T-helper 1 cell treated with Interleukin-12 subunit alpha and Interleukin-12 subunit beta and Interleukin-4 antibody, amounts not matched to agents 30 μg/mL and 1 μg/mL, for 36 hours (primary cell): ENCODE results near the gene PRKCE.

Experiments used
- H3K27ac Mint-ChIP-seq: one replicate; pipeline ENCODE4 v1.8.0; 2021; ENCODE audit warnings: mild to moderate bottlenecking, mixed read lengths
- H3K27me3 Mint-ChIP-seq: one replicate; pipeline ENCODE4 v1.8.0; 2021; ENCODE audit warnings: low read depth, mixed read lengths
- H3K36me3 Mint-ChIP-seq: one replicate; pipeline ENCODE4 v1.8.0; 2021; ENCODE audit warnings: low read depth, mixed read lengths
- H3K4me1 Mint-ChIP-seq: one replicate; pipeline ENCODE4 v1.8.0; 2021; ENCODE audit warnings: low read depth, mixed read lengths
- H3K4me3 Mint-ChIP-seq: one replicate; pipeline ENCODE4 v1.8.0; 2021; ENCODE audit warnings: mild to moderate bottlenecking, moderate library complexity, mixed read lengths
- H3K9me3 Mint-ChIP-seq: one replicate; pipeline ENCODE4 v1.8.0; 2021; ENCODE audit warnings: mixed read lengths

The PRKCE gene

DNA sequence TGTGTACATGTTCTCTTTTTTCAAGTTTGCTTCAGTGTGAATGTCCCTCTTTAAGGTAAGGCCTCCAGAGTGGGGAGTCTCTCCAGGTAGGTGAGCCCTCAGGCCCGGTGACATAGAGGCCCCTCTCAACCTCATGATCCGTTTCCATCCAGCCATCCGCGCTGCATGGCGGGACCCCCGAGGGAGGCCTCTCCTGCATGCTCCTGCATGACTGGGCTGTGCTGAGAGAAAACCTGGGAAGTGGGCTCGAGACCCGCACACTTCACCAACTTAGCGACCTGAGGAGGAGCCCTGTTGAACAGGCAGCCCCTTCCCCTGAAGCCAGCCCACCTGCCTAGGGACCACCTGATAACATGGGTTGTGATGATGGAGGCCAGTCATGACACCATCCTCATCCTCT lies 514.4 kb downstream of the PRKCE start:
- Mint-ChIP-seq H3K27me3 (no peaks in the 10 kb centered on the region), H3K27ac (no peak overlapping the region), H3K4me3 (no peak overlapping the region), H3K4me1 (peaks cover 3% of the 10 kb centered on the region), H3K9me3 (no peaks in the 10 kb centered on the region), H3K36me3 (no peaks in the 10 kb centered on the region)

- Mint-ChIP-seq H3K4me3 (no peak overlapping the region), H3K27ac (no peak overlapping the region), H3K27me3 (no peaks in the 10 kb centered on the region), H3K4me1 (no peaks in the 10 kb centered on the region), H3K9me3 (no peaks in the 10 kb centered on the region), H3K36me3 (no peaks in the 10 kb centered on the region)
Measured at GRCh38 chr2:46167406-46167805, 515.9 kb downstream of the PRKCE start.

GRCh38 chr2:46167924-46168323 lies 516.4 kb downstream of the PRKCE start:
- Mint-ChIP-seq H3K27ac (no peak overlapping the region), H3K4me3 (no peak overlapping the region), H3K27me3 (no peaks in the 10 kb centered on the region), H3K36me3 (no peaks in the 10 kb centered on the region), H3K9me3 (no peaks in the 10 kb centered on the region), H3K4me1 (no peaks in the 10 kb centered on the region)

DNA sequence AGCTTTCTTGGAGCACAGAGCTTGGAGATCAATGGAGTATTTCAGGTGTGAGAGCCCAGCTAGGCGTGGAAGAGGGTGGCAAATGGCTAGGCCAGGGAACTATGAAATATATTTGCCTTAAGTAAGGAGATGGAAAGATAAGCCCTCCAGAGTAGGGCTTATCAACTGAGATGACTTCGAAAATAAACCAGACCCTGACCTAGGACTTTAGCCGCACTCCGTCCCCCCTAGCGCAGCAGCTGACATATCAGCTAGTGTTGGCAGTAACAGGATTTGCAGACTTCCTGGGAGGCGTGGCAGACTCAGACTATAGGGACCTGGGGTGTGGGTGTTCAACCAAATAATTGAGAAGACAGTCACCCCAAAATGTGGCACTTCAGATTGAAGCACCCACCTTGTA lies 518.0 kb downstream of the PRKCE start:
- no peaks in the 10 kb centered on the region for H3K9me3 Mint-ChIP-seq
- no peak overlapping the region for H3K4me3 Mint-ChIP-seq
- no peaks in the 10 kb centered on the region for H3K36me3 Mint-ChIP-seq
- no peaks in the 10 kb centered on the region for H3K27me3 Mint-ChIP-seq
- no peaks in the 10 kb centered on the region for H3K4me1 Mint-ChIP-seq
- no peak overlapping the region for H3K27ac Mint-ChIP-seq

GRCh38 chr2:46170026-46170425 lies 518.6 kb downstream of the PRKCE start:
- H3K4me3 Mint-ChIP-seq, result no peak overlapping the region

DNA sequence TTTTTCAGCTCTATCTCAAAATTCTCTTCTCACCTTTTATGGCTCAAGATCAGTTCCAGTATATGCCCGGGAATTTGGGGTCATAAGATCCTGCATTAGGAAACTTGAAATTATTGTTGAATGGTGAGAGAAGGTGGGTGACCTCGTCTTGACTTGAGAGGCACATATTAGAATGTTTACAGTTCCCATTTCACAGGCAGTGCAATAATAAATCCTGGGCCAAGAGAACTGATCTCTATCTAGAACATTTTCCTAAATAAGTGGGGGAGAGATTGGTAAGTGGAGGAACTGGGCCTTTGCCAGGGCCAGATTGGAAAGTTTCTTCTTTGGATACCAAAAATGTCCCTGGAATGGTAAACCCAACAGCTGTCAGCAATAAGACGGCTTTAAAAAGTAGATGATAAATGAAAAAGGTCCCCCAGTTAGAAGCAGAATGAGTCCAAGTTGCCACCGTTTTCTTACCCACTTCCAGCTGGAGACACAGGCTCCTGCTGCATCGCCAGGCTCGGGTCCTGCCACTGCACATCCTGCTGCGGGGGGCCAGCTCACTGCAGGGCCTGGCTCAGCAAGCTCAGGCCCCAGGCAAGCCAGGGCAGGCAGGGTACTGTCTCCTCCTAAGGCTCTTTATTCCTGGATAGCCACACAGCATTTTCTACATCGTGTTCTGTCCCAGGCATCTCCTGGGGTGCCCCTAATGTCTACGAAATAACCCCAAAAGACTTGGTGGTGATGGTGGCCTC lies 519.3 kb downstream of the PRKCE start:
- Mint-ChIP-seq H3K4me1 (no peaks in the 10 kb centered on the region), H3K36me3 (no peaks in the 10 kb centered on the region), H3K4me3 (no peak overlapping the region), H3K27ac (no peak overlapping the region), H3K9me3 (no peaks in the 10 kb centered on the region), H3K27me3 (no peaks in the 10 kb centered on the region)

More at GRCh38 chr2:46170026-46170425, 518.6 kb downstream of the PRKCE start:
- Mint-ChIP-seq H3K27me3 (no peaks in the 10 kb centered on the region), H3K9me3 (no peaks in the 10 kb centered on the region), H3K27ac (no peak overlapping the region), H3K36me3 (no peaks in the 10 kb centered on the region), H3K4me1 (no peaks in the 10 kb centered on the region)

DNA sequence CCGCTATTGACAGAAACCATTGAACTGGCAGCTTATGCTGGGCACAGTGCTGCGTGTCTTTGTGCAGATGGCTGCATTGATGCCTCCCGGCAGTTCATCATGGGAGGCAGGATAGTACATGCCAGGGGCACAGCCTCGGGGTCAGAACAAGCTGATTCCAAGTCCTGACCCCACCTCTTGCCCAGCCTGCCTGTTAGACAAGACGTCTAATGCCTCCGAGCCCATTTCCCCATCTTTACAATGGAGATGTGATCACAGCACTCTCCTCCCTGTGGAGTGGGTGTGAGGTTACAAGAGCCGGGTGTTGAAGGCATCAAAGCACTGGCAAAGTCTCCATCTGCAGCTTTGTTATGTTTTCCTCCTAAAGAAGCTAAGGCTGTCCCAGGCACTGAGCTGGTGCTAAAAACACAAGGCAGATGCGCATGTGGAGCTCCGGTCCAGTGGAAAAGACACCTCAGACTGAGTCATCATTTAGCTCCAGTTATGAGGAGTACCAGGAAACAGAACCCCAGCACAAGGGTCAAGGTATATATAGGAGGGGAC lies 520.0 kb downstream of the PRKCE start:
- no peak overlapping the region for H3K4me3 Mint-ChIP-seq
- H3K4me1 Mint-ChIP-seq, result no peaks in the 10 kb centered on the region
- no peak overlapping the region for H3K27ac Mint-ChIP-seq
- no peaks in the 10 kb centered on the region for H3K36me3 Mint-ChIP-seq
- H3K27me3 Mint-ChIP-seq, result no peaks in the 10 kb centered on the region
- no peaks in the 10 kb centered on the region for H3K9me3 Mint-ChIP-seq

- Mint-ChIP-seq H3K4me3 (no peak overlapping the region), H3K36me3 (no peaks in the 10 kb centered on the region), H3K9me3 (no peaks in the 10 kb centered on the region), H3K27ac (no peak overlapping the region), H3K27me3 (no peaks in the 10 kb centered on the region), H3K4me1 (no peaks in the 10 kb centered on the region)
Measured at GRCh38 chr2:46171996-46172546, 520.6 kb downstream of the PRKCE start.

DNA sequence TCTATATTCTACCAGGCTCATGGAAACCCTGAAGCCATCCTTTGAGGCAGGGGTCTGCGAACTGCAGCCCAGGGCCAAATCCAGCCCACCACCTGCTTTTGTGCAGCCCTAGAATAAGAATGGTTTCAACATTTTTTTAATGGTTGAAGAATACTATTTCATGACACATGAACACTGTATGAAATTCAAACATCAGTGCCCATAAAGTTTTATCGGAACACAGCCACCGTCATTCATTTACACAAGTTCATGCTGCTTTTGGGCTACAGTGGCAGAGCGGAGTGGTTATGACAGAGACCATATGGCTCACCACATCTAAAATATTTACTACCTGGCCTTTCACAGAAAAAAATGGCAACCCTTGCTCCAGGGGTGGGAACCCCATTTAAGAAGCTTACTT lies 521.6 kb downstream of the PRKCE start:
- H3K36me3 Mint-ChIP-seq, result no peaks in the 10 kb centered on the region
- H3K9me3 Mint-ChIP-seq, result no peaks in the 10 kb centered on the region
- no peaks in the 10 kb centered on the region for H3K27me3 Mint-ChIP-seq
- H3K4me3 Mint-ChIP-seq, result no peak overlapping the region
- peaks cover 3% of the 10 kb centered on the region for H3K4me1 Mint-ChIP-seq
- no peak overlapping the region for H3K27ac Mint-ChIP-seq

DNA sequence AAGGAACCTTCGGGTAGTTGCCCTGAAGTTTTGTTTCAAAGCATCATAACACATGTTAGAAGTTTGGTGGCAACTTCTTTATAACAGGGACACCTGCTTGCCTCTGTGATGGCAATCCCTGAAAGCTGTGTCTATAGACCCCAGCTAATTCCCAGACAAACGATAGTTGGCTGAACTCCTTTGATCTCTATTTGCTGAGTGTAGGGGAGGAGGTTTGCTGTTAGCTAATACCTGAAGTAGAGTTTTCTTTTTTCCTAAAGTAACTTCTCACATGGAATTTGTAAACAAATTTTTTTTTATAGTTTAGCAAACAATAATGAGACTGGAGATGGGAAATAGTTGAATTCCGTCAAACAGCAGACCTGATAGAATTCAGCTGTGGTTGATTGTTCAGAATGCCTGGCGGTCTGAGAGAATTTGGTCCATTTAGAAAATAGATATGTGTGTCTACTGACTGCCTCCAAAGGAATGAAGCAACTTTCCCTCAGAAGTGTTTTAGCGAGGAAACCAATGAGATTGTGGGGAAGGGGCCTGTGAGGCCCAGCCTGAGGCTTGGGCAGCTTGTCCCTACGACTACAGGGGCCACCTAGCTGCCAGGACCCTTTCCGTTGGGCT lies 522.3 kb downstream of the PRKCE start:
- Mint-ChIP-seq H3K4me3 (no peak overlapping the region), H3K4me1 (peaks cover 6% of the 10 kb centered on the region), H3K9me3 (no peaks in the 10 kb centered on the region), H3K27ac (no peak overlapping the region), H3K36me3 (no peaks in the 10 kb centered on the region), H3K27me3 (no peaks in the 10 kb centered on the region)

DNA sequence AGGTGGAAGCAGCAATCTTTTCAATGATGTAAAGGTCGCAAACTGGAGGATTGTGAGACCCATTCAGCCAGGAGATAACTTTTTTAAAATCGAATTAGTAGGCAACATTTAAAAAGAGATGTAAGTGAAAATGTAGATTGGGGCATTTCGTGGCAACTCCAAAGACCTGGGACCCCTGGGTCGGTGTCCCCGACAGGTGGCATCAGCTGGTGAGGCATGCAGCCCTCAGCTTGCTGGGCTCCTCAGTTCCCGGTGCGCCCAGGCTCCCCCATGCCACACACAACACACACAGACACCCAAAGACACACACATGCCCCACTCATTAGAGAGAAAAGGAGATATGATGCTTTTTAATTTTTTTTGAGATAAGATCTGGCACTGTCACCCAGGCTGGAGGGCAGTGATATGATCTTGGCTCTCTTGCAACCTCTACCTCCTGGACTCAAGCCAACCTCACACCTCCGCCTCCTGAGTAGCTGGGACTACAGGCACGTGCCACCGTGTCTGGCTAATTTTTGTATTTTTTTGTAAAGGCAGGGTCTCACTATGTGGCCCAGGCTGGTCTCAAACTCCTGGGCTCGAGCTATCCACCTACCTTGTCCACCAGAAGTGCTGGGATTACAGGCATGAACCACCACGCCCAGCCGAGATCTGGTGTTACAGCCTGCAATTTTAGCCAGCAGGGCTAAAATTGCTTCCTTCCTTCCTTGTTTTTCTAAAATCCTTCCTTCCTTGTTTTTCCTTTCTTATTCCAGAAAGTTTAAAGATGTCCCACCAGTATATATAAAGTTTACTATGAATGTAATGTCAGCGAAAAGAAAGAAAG lies 523.1 kb downstream of the PRKCE start:
- Mint-ChIP-seq H3K4me1 (peaks cover 14% of the 10 kb centered on the region), H3K9me3 (no peaks in the 10 kb centered on the region), H3K27ac (no peak overlapping the region), H3K36me3 (no peaks in the 10 kb centered on the region), H3K27me3 (no peaks in the 10 kb centered on the region), H3K4me3 (no peak overlapping the region)

- no peaks in the 10 kb centered on the region for H3K9me3 Mint-ChIP-seq
- H3K27me3 Mint-ChIP-seq, result no peaks in the 10 kb centered on the region
- no peak overlapping the region for H3K4me3 Mint-ChIP-seq
- no peaks in the 10 kb centered on the region for H3K36me3 Mint-ChIP-seq
- H3K27ac Mint-ChIP-seq, result no peak overlapping the region
- H3K4me1 Mint-ChIP-seq, result peaks cover 20% of the 10 kb centered on the region
Measured at GRCh38 chr2:46175419-46175818, 523.9 kb downstream of the PRKCE start.

DNA sequence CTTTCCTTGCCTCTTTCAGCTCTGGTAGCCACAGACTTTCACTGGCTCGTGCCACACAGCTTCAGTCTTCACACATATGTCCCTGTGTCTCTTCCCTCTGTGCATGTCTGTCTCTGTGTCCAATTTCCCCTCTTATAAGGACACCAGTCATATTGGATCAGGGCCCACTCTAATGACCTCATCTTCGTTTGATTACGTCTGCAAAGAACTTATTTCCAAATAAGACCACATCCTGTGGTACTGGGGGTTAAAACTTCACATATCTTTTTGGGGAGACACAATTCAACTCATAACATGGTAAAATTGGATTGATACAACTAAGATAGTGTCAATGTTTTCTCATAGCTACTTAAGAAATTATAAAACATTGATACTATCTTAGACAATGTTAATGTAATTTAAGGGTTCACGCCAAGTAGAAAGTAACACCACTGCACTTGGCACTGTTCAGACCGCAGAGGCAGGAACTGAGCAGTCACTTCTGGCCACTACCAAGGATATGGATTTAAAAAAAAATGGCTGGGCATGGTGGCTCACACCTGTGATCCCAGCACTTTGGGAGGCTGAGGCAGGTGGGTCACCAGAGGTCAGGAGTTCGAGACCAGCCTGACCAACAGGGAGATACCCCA lies 526.1 kb downstream of the PRKCE start:
- Mint-ChIP-seq H3K27me3 (no peaks in the 10 kb centered on the region), H3K36me3 (no peaks in the 10 kb centered on the region), H3K4me3 (no peak overlapping the region)

DNA sequence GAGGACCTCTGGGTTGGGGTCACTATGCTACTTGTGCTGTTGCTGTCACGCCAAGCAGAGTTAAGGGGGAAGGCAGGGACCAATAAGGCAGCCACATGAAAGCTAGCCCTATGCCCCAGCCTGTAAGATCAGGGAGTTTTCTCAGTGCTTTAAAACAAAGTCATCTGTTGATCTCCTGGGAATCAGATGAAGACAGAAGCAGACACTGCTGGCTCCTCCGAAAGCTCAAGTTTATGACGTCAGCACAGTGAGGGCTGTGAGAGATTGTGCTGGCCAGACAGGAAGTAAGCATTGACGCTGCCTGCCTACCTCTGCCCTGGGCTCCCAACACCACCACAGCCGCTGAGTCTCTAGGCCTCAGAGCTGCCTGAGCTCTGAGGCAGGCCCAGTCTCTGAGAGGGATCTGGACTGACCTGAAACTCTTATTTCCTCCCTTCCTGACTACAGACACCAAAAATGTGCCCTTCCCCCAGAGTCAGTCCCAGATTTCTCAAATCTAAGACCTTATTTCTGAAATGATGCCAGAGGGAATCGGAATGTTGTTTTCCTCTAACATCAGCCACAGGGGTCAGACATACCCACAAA lies 527.7 kb downstream of the PRKCE start:
- H3K4me3 Mint-ChIP-seq, result no peak overlapping the region
- H3K9me3 Mint-ChIP-seq, result no peaks in the 10 kb centered on the region
- H3K27me3 Mint-ChIP-seq, result no peaks in the 10 kb centered on the region
- H3K4me1 Mint-ChIP-seq, result peaks cover 22% of the 10 kb centered on the region
- H3K27ac Mint-ChIP-seq, result peak overlapping the region; percentile 74
- no peaks in the 10 kb centered on the region for H3K36me3 Mint-ChIP-seq

More for the DNA sequence above, 526.1 kb downstream of the PRKCE start:
- H3K4me1 Mint-ChIP-seq, result peaks cover 20% of the 10 kb centered on the region
- H3K9me3 Mint-ChIP-seq, result no peaks in the 10 kb centered on the region
- H3K27ac Mint-ChIP-seq, result no peak overlapping the region
